KMS-11 (cell line): ENCODE data around the gene SLC43A3.
"Not testable (repeated sequence)": the region's sequence is repeated elsewhere in the genome, so short reads cannot be mapped to it uniquely, and the experiment has no call there.

Experiments used
- H2AFZ ChIP-seq: fragments of 200-600 bp; sonication (generic); 2 replicates; pipeline ENCODE4 v1.6.1; 2016; ENCODE audit warnings: antibody characterized with exemption, mixed run types, low read depth
- H3K27ac ChIP-seq: fragments of 200-600 bp; sonication (generic); 2 replicates; pipeline ENCODE4 v1.6.1; 2016; ENCODE audit warnings: mild to moderate bottlenecking, mixed run types
- H3K27me3 ChIP-seq: fragments of 200-600 bp; sonication (generic); 2 replicates; pipeline ENCODE4 v1.6.1; 2017; ENCODE audit warnings: mild to moderate bottlenecking, low read depth, mixed run types, moderate library complexity; ENCODE audit not compliant: insufficient read depth
- H3K36me3 ChIP-seq: fragments of 200-600 bp; sonication (generic); 2 replicates; pipeline ENCODE4 v1.6.1; 2017; ENCODE audit warnings: mild to moderate bottlenecking, mixed run types; ENCODE audit not compliant: insufficient read depth
- H3K4me1 ChIP-seq: fragments of 200-600 bp; sonication (generic); 2 replicates; pipeline ENCODE4 v1.6.1; 2016; ENCODE audit warnings: mild to moderate bottlenecking, low read depth, mixed run types; ENCODE audit not compliant: poor library complexity, severe bottlenecking
- H3K4me2 ChIP-seq: fragments of 200-600 bp; sonication (generic); 2 replicates; pipeline ENCODE4 v1.7.0; 2016; ENCODE audit warnings: mild to moderate bottlenecking, mixed run types
- H3K4me3 ChIP-seq: fragments of 200-600 bp; sonication (generic); IDR thresholded peaks from 2 replicates; pipeline ENCODE4 v1.6.1; 2017; ENCODE audit warnings: low read depth, low read length, mixed read lengths; ENCODE audit not compliant: insufficient read depth
- H3K79me2 ChIP-seq: fragments of 200-600 bp; sonication (generic); 2 replicates; pipeline ENCODE4 v1.6.1; 2016; ENCODE audit warnings: low read depth, mixed run types; ENCODE audit not compliant: insufficient read depth
- H3K9ac ChIP-seq: fragments of 200-600 bp; sonication (generic); 2 replicates; pipeline ENCODE4 v1.6.1; 2016; ENCODE audit warnings: mild to moderate bottlenecking, mixed run types
- H4K20me1 ChIP-seq: fragments of 200-600 bp; sonication (generic); 2 replicates; pipeline ENCODE4 v1.6.1; 2016; ENCODE audit warnings: mild to moderate bottlenecking, mixed run types; ENCODE audit not compliant: insufficient read depth
- CTCF ChIP-seq: fragments of 200-600 bp; sonication (generic); conservative IDR thresholded peaks from 2 replicates; pipeline ENCODE4 v1.6.1; 2017; ENCODE audit warnings: low read depth, mild to moderate bottlenecking, antibody characterized with exemption, low read length, moderate library complexity, mixed read lengths

SLC43A3 gene

GRCh38 chr11:57453543-57454177, 26.7 kb upstream of the SLC43A3 start:
- no peaks in the 10 kb centered on the region for H3K36me3 ChIP-seq
- no peak overlapping the region for H3K4me3 ChIP-seq
- H3K27me3 ChIP-seq: peaks cover 6% of the 10 kb centered on the region
- peaks cover 20% of the 10 kb centered on the region for H3K4me1 ChIP-seq
- peak overlapping the region; percentile 8; the same call in 1 of the 2 replicates for H2AFZ ChIP-seq
- no peak overlapping the region for H3K9ac ChIP-seq
- H4K20me1 ChIP-seq: no peaks in the 10 kb centered on the region
- no peak overlapping the region for H3K27ac ChIP-seq
- peak overlapping the region; percentile 1 for H3K4me2 ChIP-seq
- no peak for TF ChIP-seq CTCF
- H3K79me2 ChIP-seq: no peaks in the 10 kb centered on the region

GRCh38 chr11:57446055-57446454, 19.1 kb upstream of the SLC43A3 start:
- Histone ChIP-seq H3K36me3 (no peaks in the 10 kb centered on the region), H2AFZ (no peak overlapping the region), H3K79me2 (no peaks in the 10 kb centered on the region), H3K27ac (no peak overlapping the region), H3K27me3 (no peaks in the 10 kb centered on the region), H4K20me1 (no peaks in the 10 kb centered on the region), H3K4me2 (no peak overlapping the region), H3K4me3 (no peak overlapping the region), H3K4me1 (no peaks in the 10 kb centered on the region), H3K9ac (no peak overlapping the region)
- no peak for TF ChIP-seq CTCF

- not testable (repeated sequence) for H3K4me1 ChIP-seq, H4K20me1 ChIP-seq, H3K9ac ChIP-seq
Measured at GRCh38 chr11:57445122-57445394, 18.1 kb upstream of the SLC43A3 start.

GRCh38 chr11:57444362-57445121, 17.6 kb upstream of the SLC43A3 start:
- Histone ChIP-seq H3K79me2 (no peaks in the 10 kb centered on the region), H3K4me2 (no peak overlapping the region), H3K4me3 (no peak overlapping the region), H3K36me3 (no peaks in the 10 kb centered on the region), H3K27me3 (no peaks in the 10 kb centered on the region), H2AFZ (no peak overlapping the region), H3K9ac (no peak overlapping the region), H4K20me1 (no peaks in the 10 kb centered on the region), H3K4me1 (no peaks in the 10 kb centered on the region), H3K27ac (no peak overlapping the region)
- no peak for TF ChIP-seq CTCF

More at GRCh38 chr11:57445122-57445394, 18.1 kb upstream of the SLC43A3 start:
- not testable (repeated sequence) for H3K36me3 ChIP-seq, H3K79me2 ChIP-seq, H2AFZ ChIP-seq, H3K4me3 ChIP-seq, H3K4me2 ChIP-seq, H3K27ac ChIP-seq, H3K27me3 ChIP-seq
